Measurements from ENCODE around the gene TBC1D7.

- no peak for TF ChIP-seq GATA2 (IDR thresholded peaks at IDR 0.05; ENCODE audit: low read depth, low read length)
- no peak for TF ChIP-seq GATA3 (IDR thresholded peaks at IDR 0.05; ENCODE audit: low read depth, low read length)
These were observed 13.5 kb downstream of the TBC1D7 start for GRCh38 chr6:13314806-13315205.
